IMR-90 (cell line): ENCODE results near the gene PNMA8B. TPM values are rescaled to one million over a fixed set of nuclear protein-coding genes. Genes with fewer than 3 reads are reported as not detected.

Experiments used
- ATAC-seq: fragments of 200-7000 bp; cut with Tn5 transposase; 2 replicates; pipeline ENCODE4 v1.9.1; 2020; ENCODE audit warnings: low read depth, mild to moderate bottlenecking, moderate library complexity
- BruUV-seq: library from RNA; stranded (reverse); fragments of 400-500 nt; replicated peaks from 2 replicates; lab custom pipeline; 2021; lab: Mats Ljungman, UMichigan
- CTCF ChIA-PET: fragments of 300-600 bp; formaldehyde crosslinking; extraction: SDS; loops from one replicate; lab custom pipeline; 2021; ENCODE audit warnings: antibody characterized with exemption; lab: Yijun Ruan, JAX
- POLR2A ChIA-PET: fragments of 300-600 bp; sonication (Branson Sonifier 250); formaldehyde crosslinking; loops from one replicate; lab custom pipeline; 2022; ENCODE audit warnings: antibody characterized with exemption; ENCODE audit not compliant: unreplicated experiment; lab: Charles Lee
- DNase-seq: peaks from one replicate; pipeline ENCODE4 v3.0.0; 2013
- H2AFZ ChIP-seq: replicated peaks from 2 replicates; pipeline ENCODE3; 2013; ENCODE audit warnings: low read length, mild to moderate bottlenecking; ENCODE audit not compliant: poor library complexity
- H2AK5ac ChIP-seq: 2 replicates; pipeline ENCODE4 v1.6.1; 2013; ENCODE audit warnings: low read depth, low read length, inconsistent platforms
- H2AK9ac ChIP-seq: replicated peaks from 2 replicates; pipeline ENCODE3; 2013; ENCODE audit warnings: mild to moderate bottlenecking, low read depth, low read length, moderate library complexity; ENCODE audit not compliant: poor library complexity
- H2BK120ac ChIP-seq: 2 replicates; pipeline ENCODE4 v1.6.1; 2013; ENCODE audit warnings: low read depth, low read length, inconsistent platforms
- H2BK15ac ChIP-seq: 3 replicates; pipeline ENCODE4 v1.6.1; 2013; ENCODE audit warnings: low read depth, low read length, inconsistent platforms
- H2BK20ac ChIP-seq: 2 replicates; pipeline ENCODE4 v1.6.1; 2013; ENCODE audit warnings: low read depth, mild to moderate bottlenecking, inconsistent platforms, low read length, moderate library complexity
- H2BK5ac ChIP-seq: 2 replicates; pipeline ENCODE4 v1.6.1; 2013; ENCODE audit warnings: mild to moderate bottlenecking, low read depth, low read length, inconsistent platforms; ENCODE audit not compliant: poor library complexity, severe bottlenecking
- H3K14ac ChIP-seq: replicated peaks from 2 replicates; pipeline ENCODE4 v1.6.1; 2013; ENCODE audit warnings: low read depth, low read length, inconsistent platforms
- H3K18ac ChIP-seq: 2 replicates; pipeline ENCODE4 v1.6.1; 2013; ENCODE audit warnings: low read depth, low read length, control low read depth
- H3K23ac ChIP-seq: 2 replicates; pipeline ENCODE4 v1.6.1; 2013; ENCODE audit warnings: low read depth, low read length, inconsistent platforms
- H3K27ac ChIP-seq: 2 replicates; pipeline ENCODE4 v1.5.1; 2013; ENCODE audit warnings: mild to moderate bottlenecking, control low read depth, low read length; ENCODE audit not compliant: insufficient read depth
- H3K27me3 ChIP-seq: 2 replicates; pipeline ENCODE4 v1.6.1; 2013; ENCODE audit warnings: low read length; ENCODE audit not compliant: control insufficient read depth, insufficient read depth
- H3K36me3 ChIP-seq: 2 replicates; pipeline ENCODE4 v1.6.1; 2013; ENCODE audit warnings: low read length, mixed read lengths; ENCODE audit not compliant: control insufficient read depth, insufficient read depth
- H3K4ac ChIP-seq: 2 replicates; pipeline ENCODE4 v1.6.1; 2013; ENCODE audit warnings: low read depth, low read length, inconsistent platforms
- H3K4me1 ChIP-seq: 2 replicates; pipeline ENCODE4 v1.6.1; 2013; ENCODE audit warnings: low read length, mixed read lengths; ENCODE audit not compliant: control insufficient read depth, insufficient read depth
- H3K4me2 ChIP-seq: 2 replicates; pipeline ENCODE4 v1.6.1; 2013; ENCODE audit warnings: low read depth, mild to moderate bottlenecking, control low read depth, low read length, moderate library complexity
- H3K4me3 ChIP-seq: 2 replicates; pipeline ENCODE4 v1.5.1; 2013; ENCODE audit warnings: low read depth, mild to moderate bottlenecking, control low read depth, low read length, moderate library complexity; ENCODE audit not compliant: insufficient read depth
- H3K56ac ChIP-seq: 2 replicates; pipeline ENCODE4 v1.6.1; 2013; ENCODE audit warnings: low read length, inconsistent platforms; ENCODE audit not compliant: insufficient read depth; ENCODE audit errors: extremely low read depth
- H3K79me1 ChIP-seq, 2 experiments: 2 replicates each; pipeline ENCODE4 v1.6.1; 2013; ENCODE audit warnings: low read length in 2 of 2, inconsistent platforms in 1 of 2, low read depth in 1 of 2
- H3K9ac ChIP-seq: 2 replicates; pipeline ENCODE4 v1.6.1; 2013; ENCODE audit warnings: low read depth, low read length, control low read depth
- H3K9me1 ChIP-seq: 2 replicates; pipeline ENCODE4 v1.6.1; 2013; ENCODE audit warnings: low read length, inconsistent platforms; ENCODE audit not compliant: insufficient read depth
- H3K9me3 ChIP-seq: 2 replicates; pipeline ENCODE4 v1.6.1; 2013; ENCODE audit warnings: low read length; ENCODE audit not compliant: control insufficient read depth, insufficient read depth
- H4K20me1 ChIP-seq: 2 replicates; pipeline ENCODE4 v1.6.1; 2013; ENCODE audit warnings: low read length, inconsistent platforms; ENCODE audit not compliant: insufficient read depth
- H4K5ac ChIP-seq: 2 replicates; pipeline ENCODE4 v1.6.1; 2013; ENCODE audit warnings: mild to moderate bottlenecking, low read depth, low read length, control low read depth
- H4K8ac ChIP-seq, 2 experiments: 2 replicates each; pipeline ENCODE4 v1.6.1; 2013; ENCODE audit warnings: low read depth in 2 of 2, low read length in 2 of 2, control low read depth in 1 of 2, inconsistent platforms in 1 of 2
- H4K91ac ChIP-seq: 2 replicates; pipeline ENCODE4 v1.6.1; 2013; ENCODE audit warnings: low read depth, low read length, inconsistent platforms; ENCODE audit not compliant: insufficient read depth
- BHLHE40 ChIP-seq: fragments of 150-350 bp; IDR thresholded peaks from 2 replicates; pipeline ENCODE4 v1.6.1; 2016; ENCODE audit warnings: mild to moderate bottlenecking, low read depth, low read length
- CHD1 ChIP-seq: IDR thresholded peaks from 2 replicates; pipeline ENCODE4 v1.6.1; 2012; ENCODE audit warnings: low read depth, low read length, improper control_type of control experiment
- ELK1 ChIP-seq: fragments of 150-350 bp; IDR thresholded peaks from 2 replicates; pipeline ENCODE4 v1.6.1; 2016; ENCODE audit warnings: low read depth, mild to moderate bottlenecking, low read length, moderate library complexity, borderline replicate concordance
- FOS ChIP-seq: fragments of 150-350 bp; IDR thresholded peaks from 2 replicates; pipeline ENCODE4 v1.6.1; 2016; ENCODE audit warnings: low read depth, low read length
- MAFK ChIP-seq: IDR thresholded peaks from 2 replicates; pipeline ENCODE4 v1.6.1; 2012; ENCODE audit warnings: low read depth, low read length, improper control_type of control experiment
- MAZ ChIP-seq: IDR thresholded peaks from 2 replicates; pipeline ENCODE4 v1.6.1; 2012; ENCODE audit warnings: low read depth, mild to moderate bottlenecking, low read length, improper control_type of control experiment, moderate library complexity, borderline replicate concordance
- MXI1 ChIP-seq: IDR thresholded peaks from 2 replicates; pipeline ENCODE4 v1.6.1; 2012; ENCODE audit warnings: low read depth, mild to moderate bottlenecking, low read length, moderate library complexity, borderline replicate concordance
- NFE2L2 ChIP-seq: fragments of 150-350 bp; IDR thresholded peaks from 2 replicates; pipeline ENCODE4 v1.6.1; 2016; ENCODE audit warnings: low read depth, mild to moderate bottlenecking, low read length
- POLR2A ChIP-seq: IDR thresholded peaks from 2 replicates; pipeline ENCODE4 v1.6.1; 2012; ENCODE audit warnings: mild to moderate bottlenecking, low read depth, low read length
- RAD21 ChIP-seq: IDR thresholded peaks from 2 replicates; pipeline ENCODE4 v1.6.1; 2012; ENCODE audit warnings: low read length, improper control_type of control experiment
- RCOR1 ChIP-seq: IDR thresholded peaks from 2 replicates; pipeline ENCODE4 v1.6.1; 2012; ENCODE audit warnings: mild to moderate bottlenecking, low read length, improper control_type of control experiment; ENCODE audit not compliant: insufficient replicate concordance
- RFX5 ChIP-seq: IDR thresholded peaks from 2 replicates; pipeline ENCODE4 v1.8.0; 2012; ENCODE audit warnings: low read depth, mild to moderate bottlenecking, low read length, moderate library complexity
- SMC3 ChIP-seq: fragments of 150-350 bp; IDR thresholded peaks from 2 replicates; pipeline ENCODE4 v1.6.1; 2016; ENCODE audit warnings: low read depth, mild to moderate bottlenecking, antibody characterized with exemption, low read length, moderate library complexity
- WGBS, 2 experiments: methylation state at CpG; one replicate each; pipeline versions ENCODE4 v1.1.5 to v1.1.7; 2013; ENCODE audit warnings: missing lambda C conversion rate in 2 of 2; ENCODE audit not compliant: insufficient read length in 1 of 2; ENCODE audit errors: extremely low coverage in 2 of 2; 5-methylcytosine and 5-hydroxymethylcytosine counted together
- dilution Hi-C: fragments of 300-500 bp; cut with HindIII; formaldehyde crosslinking; loops from one replicate; pipeline ENCODE4 v1.14.3; 2018; ENCODE audit warnings: low sequenced_read_pairs; ENCODE audit not compliant: unreplicated experiment
- in situ Hi-C: fragments of 300-500 bp; cut with MboI; formaldehyde crosslinking; loops from 3 replicates; pipeline ENCODE4 v1.14.3; 2019; ENCODE audit warnings: low sequenced_read_pairs, inconsistent platforms, mixed read lengths
- intact Hi-C: fragments of 100-400 bp; cut with micrococcal nuclease; formaldehyde crosslinking; loops from 2 replicates; pipeline ENCODE4 v1.10.0; 2022
- polyA plus RNA-seq, 3 experiments: library from polyadenylated mRNA; depleted of rRNA; stranded (reverse); fragments of >200 nt; gene quantifications; 2 replicates each; pipeline ENCODE4 v1.2.3, GENCODE V29; 2012; ENCODE audit warnings: low replicate concordance in 1 of 3
- total RNA-seq: library from RNA; depleted of rRNA; stranded (reverse); fragments of >200 nt; gene quantifications from 2 replicates; pipeline ENCODE4 v1.2.3, GENCODE V29; 2012
- TF ChIP-seq, protein P1 (sequence below): conservative IDR thresholded peaks from 2 replicates; pipeline ENCODE4 v1.5.1; 2012; ENCODE audit warnings: mild to moderate bottlenecking, low read depth, low read length, improper control_type of control experiment
- TF ChIP-seq, protein P2 (sequence below): fragments of 150-350 bp; IDR thresholded peaks from 2 replicates; pipeline ENCODE4 v1.6.1; 2017; ENCODE audit warnings: mild to moderate bottlenecking, antibody characterized with exemption, low read length, low read depth

The PNMA8B gene
- total and polyA plus RNA-seq, 2 of the 4 experiments (the other 2 are of a cell fraction), result 0.12 to 0.18 TPM

DNA sequence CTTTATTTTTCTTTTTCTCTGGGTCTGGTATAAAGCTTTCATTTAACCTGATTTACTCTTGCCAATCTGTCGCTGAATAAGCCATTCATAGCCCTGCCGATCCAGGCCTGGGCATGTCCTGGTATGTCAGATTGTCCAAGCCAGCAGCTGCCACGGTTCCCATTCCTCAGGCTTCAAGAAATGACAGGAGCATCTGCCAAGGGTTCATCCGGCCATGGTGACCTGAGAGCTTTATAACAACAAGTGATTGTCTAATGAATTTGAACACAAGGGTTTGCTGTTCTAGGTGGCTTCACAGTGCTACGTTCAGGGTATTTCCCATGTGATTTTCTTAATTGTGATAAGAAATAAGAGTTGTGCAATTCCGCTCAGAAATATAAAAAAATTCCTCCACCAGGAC lies 44.3 kb downstream of the PNMA8B start:
- no peak overlapping the region for H2AK9ac ChIP-seq
- H3K23ac ChIP-seq, result no peak overlapping the region
- no TSS peak for BruUV-seq
- H4K5ac ChIP-seq, result no peak overlapping the region
- no peaks in the 10 kb centered on the region for H3K4me1 ChIP-seq
- no peak overlapping the region for H3K4me3 ChIP-seq
- dilution Hi-C loops, result no loop called here
- peaks cover 6% of the 10 kb centered on the region for H3K9me3 ChIP-seq
- H4K91ac ChIP-seq, result no peak overlapping the region
- ATAC-seq, result no peak
- H3K27me3 ChIP-seq, result peaks cover 18% of the 10 kb centered on the region
- H3K56ac ChIP-seq, result no peak overlapping the region
- H3K18ac ChIP-seq, result no peak overlapping the region
- CTCF ChIA-PET, result no interaction called here
- H2AK5ac ChIP-seq, result no peak overlapping the region
- no peak overlapping the region for H3K14ac ChIP-seq
- POLR2A ChIA-PET, result no interaction called here
- H3K36me3 ChIP-seq, result no peaks in the 10 kb centered on the region
- no peak overlapping the region for H3K4me2 ChIP-seq
- intact Hi-C loops, result no loop called here
- H3K4ac ChIP-seq, result no peak overlapping the region
- no peak overlapping the region for H3K9ac ChIP-seq
- no peak overlapping the region for H2AFZ ChIP-seq
- no peaks in the 10 kb centered on the region for H3K79me1 ChIP-seq
- WGBS, 2 experiments, result 60% methylated on average over 1 of the region's 6 CpGs; no CpG with 5 or more reads in 1 of the 2 experiments
- H3K27ac ChIP-seq, result no peak overlapping the region
- TF ChIP-seq ELK1 (no peak), RFX5 (no peak), MXI1 (no peak), SMC3 (no peak), RAD21 (no peak), BHLHE40 (no peak), NFE2L2 (no peak), FOS (no peak), CHD1 (no peak), MAZ (no peak), RCOR1 (no peak), POLR2A (no peak), MAFK (no peak)
- TF ChIP-seq, protein P1, sequence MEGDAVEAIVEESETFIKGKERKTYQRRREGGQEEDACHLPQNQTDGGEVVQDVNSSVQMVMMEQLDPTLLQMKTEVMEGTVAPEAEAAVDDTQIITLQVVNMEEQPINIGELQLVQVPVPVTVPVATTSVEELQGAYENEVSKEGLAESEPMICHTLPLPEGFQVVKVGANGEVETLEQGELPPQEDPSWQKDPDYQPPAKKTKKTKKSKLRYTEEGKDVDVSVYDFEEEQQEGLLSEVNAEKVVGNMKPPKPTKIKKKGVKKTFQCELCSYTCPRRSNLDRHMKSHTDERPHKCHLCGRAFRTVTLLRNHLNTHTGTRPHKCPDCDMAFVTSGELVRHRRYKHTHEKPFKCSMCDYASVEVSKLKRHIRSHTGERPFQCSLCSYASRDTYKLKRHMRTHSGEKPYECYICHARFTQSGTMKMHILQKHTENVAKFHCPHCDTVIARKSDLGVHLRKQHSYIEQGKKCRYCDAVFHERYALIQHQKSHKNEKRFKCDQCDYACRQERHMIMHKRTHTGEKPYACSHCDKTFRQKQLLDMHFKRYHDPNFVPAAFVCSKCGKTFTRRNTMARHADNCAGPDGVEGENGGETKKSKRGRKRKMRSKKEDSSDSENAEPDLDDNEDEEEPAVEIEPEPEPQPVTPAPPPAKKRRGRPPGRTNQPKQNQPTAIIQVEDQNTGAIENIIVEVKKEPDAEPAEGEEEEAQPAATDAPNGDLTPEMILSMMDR, result no peak
- TF ChIP-seq, protein P2, sequence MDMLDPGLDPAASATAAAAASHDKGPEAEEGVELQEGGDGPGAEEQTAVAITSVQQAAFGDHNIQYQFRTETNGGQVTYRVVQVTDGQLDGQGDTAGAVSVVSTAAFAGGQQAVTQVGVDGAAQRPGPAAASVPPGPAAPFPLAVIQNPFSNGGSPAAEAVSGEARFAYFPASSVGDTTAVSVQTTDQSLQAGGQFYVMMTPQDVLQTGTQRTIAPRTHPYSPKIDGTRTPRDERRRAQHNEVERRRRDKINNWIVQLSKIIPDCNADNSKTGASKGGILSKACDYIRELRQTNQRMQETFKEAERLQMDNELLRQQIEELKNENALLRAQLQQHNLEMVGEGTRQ, result no peak
- H4K8ac ChIP-seq, result no peak overlapping the region
- no peak overlapping the region for H2BK20ac ChIP-seq
- no peaks in the 10 kb centered on the region for H4K20me1 ChIP-seq
- H3K9me1 ChIP-seq, result no peaks in the 10 kb centered on the region
- DNase-seq, result no peak
- in situ Hi-C loops, result no loop called here
- no peak overlapping the region for H2BK120ac ChIP-seq
- H2BK5ac ChIP-seq, result no peak overlapping the region
- H2BK15ac ChIP-seq, result no peak overlapping the region
